Activated naive CD4-positive, alpha-beta T cell treated with anti-CD3 and anti-CD28 coated beads for 36 hours (primary cell): ENCODE measurements around the gene CUEDC1. TPM values are rescaled to one million over a fixed set of nuclear protein-coding genes. Genes with fewer than 3 reads are reported as not detected.

Source experiments
- CTCF ChIA-PET: fragments of 350-600 bp; sonication (Branson Sonifier 250); formaldehyde crosslinking; loops from one replicate; lab custom pipeline; 2021; ENCODE audit warnings: antibody characterized with exemption; lab: Charles Lee
- DNase-seq: peaks from one replicate; pipeline ENCODE4 v3.0.0-alpha.2; 2020
- H3K27ac Mint-ChIP-seq: one replicate; pipeline ENCODE4 v1.8.0; 2021; ENCODE audit warnings: mild to moderate bottlenecking, mixed read lengths
- H3K27me3 Mint-ChIP-seq: one replicate; pipeline ENCODE4 v1.8.0; 2021; ENCODE audit warnings: low read depth, mixed read lengths
- H3K36me3 Mint-ChIP-seq: one replicate; pipeline ENCODE4 v1.8.0; 2021; ENCODE audit warnings: low read depth, mixed read lengths
- H3K4me1 Mint-ChIP-seq: one replicate; pipeline ENCODE4 v1.8.0; 2021; ENCODE audit warnings: low read depth, mixed read lengths
- H3K4me3 Mint-ChIP-seq: one replicate; pipeline ENCODE4 v1.8.0; 2021; ENCODE audit warnings: mild to moderate bottlenecking, moderate library complexity, mixed read lengths
- H3K9me3 Mint-ChIP-seq: one replicate; pipeline ENCODE4 v1.8.0; 2021; ENCODE audit warnings: mixed read lengths
- intact Hi-C: fragments of 100-400 bp; cut with micrococcal nuclease; formaldehyde crosslinking; loops from one replicate; pipeline ENCODE4 v1.15.1; 2023
- total RNA-seq, 2 experiments: library from RNA; stranded (reverse); gene quantifications; one replicate each; pipeline ENCODE4 v1.2.3, GENCODE V29; 2021

Gene CUEDC1
- total RNA-seq, 2 experiments from 2014 or later: 0.47 to 0.69 TPM

DNA sequence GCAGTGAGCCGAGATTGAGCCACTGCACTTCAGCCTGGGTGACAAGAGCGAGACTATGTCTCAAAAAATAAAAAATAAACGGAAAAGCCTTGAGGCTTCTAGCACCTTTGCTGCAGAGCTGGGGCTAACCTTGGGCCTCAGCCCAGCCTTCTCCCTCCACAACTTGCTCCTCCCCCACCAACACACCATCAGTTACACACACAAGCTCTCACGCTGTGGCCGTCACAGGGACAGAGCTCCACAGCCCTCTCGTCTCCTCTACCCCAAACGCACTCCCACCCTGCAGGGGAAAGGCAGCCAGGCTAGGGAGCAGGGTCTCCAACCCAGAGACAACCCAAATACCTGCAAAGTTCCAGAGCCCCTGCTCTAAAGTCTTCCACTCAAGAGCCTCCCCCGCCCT, 83.3 kb downstream of the CUEDC1 start:
- DNase-seq: no peak
- H3K4me1 Mint-ChIP-seq: peaks cover 21% of the 10 kb centered on the region
- H3K36me3 Mint-ChIP-seq: no peaks in the 10 kb centered on the region
- no peak overlapping the region for H3K27ac Mint-ChIP-seq
- CTCF ChIA-PET: no interaction called here
- H3K9me3 Mint-ChIP-seq: no peaks in the 10 kb centered on the region
- H3K27me3 Mint-ChIP-seq: peaks cover 3% of the 10 kb centered on the region
- H3K4me3 Mint-ChIP-seq: no peak overlapping the region
- intact Hi-C loops: no loop called here

DNA sequence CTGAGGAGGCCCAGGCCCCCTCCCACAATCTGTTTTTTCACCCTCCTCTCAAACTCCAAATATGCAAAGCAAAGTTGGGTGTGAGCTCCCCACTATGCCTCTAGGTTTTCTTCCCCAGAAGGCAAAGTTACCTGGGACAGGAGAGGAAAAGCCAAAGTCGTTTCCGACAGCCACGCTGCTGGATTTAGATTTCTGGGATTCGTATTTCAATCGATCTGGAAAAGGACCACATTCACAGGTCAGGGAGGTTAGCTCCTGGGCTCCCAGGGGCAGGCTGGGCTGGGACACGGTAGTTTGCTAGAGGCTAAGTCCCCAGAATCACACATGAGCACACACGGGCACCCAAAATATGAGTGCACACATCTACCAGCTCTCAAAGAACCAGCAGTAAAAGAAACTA, 84.1 kb downstream of the CUEDC1 start:
- DNase-seq: no peak
- intact Hi-C loops: no loop called here
- Mint-ChIP-seq H3K27me3 (peaks cover 3% of the 10 kb centered on the region), H3K4me1 (peaks cover 21% of the 10 kb centered on the region), H3K9me3 (no peaks in the 10 kb centered on the region), H3K36me3 (no peaks in the 10 kb centered on the region), H3K27ac (no peak overlapping the region), H3K4me3 (no peak overlapping the region)
- CTCF ChIA-PET: interaction anchor here (5.7 kb wide), 1 partner anchor 12 kb away, joined by 44 read pairs; no protein-coding TSS in a partner anchor

DNA sequence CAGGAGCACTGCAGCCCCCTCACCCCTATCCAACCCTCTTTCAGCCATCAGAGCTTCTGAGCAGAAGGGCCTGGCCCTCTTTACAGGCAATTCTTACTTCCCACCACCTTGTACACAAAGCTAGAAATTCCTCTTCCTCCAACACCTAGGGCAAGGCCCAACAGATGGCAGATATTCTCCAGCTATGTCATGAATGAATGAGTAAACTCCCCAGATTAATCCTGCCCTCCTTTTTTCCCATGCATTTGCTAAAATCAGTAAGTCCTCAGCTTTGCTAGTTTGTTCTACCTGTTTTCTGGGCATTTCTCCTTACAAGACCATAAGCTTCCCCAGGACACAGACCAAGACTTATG, 85.0 kb downstream of the CUEDC1 start:
- Mint-ChIP-seq H3K27ac (no peak overlapping the region), H3K27me3 (peaks cover 3% of the 10 kb centered on the region), H3K36me3 (no peaks in the 10 kb centered on the region), H3K9me3 (no peaks in the 10 kb centered on the region), H3K4me1 (peaks cover 21% of the 10 kb centered on the region), H3K4me3 (no peak overlapping the region)
- DNase-seq: no peak
- intact Hi-C loops: no loop called here
- CTCF ChIA-PET: interaction anchor here (0.7 to 5.7 kb wide), 4 partner anchors 11 to 252 kb away, joined by 3 to 44 read pairs (median 4); no protein-coding TSS in a partner anchor

DNA sequence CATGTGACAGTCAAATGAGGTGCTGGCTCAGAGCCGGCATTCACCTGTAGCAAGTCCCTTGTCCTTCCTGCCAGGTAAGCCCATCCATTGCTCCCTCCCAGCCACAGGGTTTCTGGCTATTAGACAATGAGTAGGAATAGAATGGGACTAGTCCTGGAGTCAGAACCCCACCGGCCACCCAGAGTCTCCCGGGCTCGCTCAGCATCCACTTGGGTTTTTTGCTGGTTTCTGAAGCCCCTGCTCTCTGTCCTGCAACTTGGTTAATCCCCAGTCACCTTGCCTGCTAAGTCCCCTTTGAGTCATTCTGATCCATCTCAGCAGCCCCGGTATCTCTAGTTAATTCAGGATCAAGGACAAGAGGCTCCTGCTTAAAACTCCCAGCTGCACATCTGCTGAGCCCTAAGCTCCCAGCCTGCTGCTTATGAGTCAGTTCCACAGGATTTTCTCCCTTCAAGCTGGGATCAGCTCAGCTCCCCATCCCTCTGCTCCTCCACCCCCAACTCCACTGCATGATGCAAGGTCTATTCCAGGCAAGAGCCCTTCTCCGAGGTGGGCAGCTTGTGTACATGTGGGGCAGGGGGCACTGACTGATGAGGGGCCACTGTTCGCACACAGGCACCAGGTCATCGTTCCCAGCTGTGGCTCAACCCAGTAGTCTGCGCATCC, 85.5 kb downstream of the CUEDC1 start:
- Mint-ChIP-seq H3K36me3 (no peaks in the 10 kb centered on the region), H3K4me1 (peaks cover 21% of the 10 kb centered on the region), H3K4me3 (no peak overlapping the region), H3K27ac (no peak overlapping the region), H3K27me3 (peaks cover 3% of the 10 kb centered on the region), H3K9me3 (no peaks in the 10 kb centered on the region)
- intact Hi-C loops: no loop called here
- CTCF ChIA-PET: interaction anchor here (0.7 to 5.7 kb wide), 4 partner anchors 11 to 252 kb away, joined by 3 to 44 read pairs (median 4); no protein-coding TSS in a partner anchor
- DNase-seq: no peak

DNA sequence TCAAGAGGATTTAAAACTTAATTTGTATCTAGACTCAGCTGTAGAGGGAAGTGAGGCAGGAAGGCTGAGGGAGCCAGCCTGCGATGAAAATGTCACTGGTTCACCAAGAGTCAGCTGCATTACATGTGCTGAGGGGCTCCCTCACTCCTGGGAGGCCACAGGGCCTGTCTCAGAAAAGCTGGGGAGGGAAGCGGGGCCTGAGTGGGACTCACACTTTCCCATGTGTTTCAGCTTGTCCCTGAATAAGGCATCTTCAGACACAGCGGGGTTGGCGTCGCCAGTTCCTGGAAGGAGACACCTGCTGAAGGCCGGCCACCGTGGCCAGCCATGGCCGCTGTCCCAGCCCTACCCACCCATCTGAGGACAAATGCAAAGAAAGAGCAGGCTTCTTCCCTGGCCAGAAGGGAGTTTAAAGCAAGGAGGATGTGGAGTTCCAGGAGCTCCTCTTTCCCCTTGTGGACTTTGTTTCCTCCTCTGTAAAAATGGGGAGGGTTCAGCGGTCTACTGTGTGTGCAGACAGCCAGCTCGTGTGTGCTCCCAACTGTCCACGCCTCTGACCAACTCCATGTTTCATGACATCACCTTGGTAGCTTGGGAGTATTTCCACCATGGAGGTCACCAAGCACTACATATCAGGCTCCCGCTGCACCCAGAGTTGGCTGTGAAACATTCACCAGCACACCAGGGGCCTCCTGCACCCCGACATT, 86.1 kb downstream of the CUEDC1 start:
- CTCF ChIA-PET: interaction anchor here (0.6 to 5.7 kb wide), 4 partner anchors 10 to 545 kb away, joined by 3 to 44 read pairs (median 4); no protein-coding TSS in a partner anchor

DNA sequence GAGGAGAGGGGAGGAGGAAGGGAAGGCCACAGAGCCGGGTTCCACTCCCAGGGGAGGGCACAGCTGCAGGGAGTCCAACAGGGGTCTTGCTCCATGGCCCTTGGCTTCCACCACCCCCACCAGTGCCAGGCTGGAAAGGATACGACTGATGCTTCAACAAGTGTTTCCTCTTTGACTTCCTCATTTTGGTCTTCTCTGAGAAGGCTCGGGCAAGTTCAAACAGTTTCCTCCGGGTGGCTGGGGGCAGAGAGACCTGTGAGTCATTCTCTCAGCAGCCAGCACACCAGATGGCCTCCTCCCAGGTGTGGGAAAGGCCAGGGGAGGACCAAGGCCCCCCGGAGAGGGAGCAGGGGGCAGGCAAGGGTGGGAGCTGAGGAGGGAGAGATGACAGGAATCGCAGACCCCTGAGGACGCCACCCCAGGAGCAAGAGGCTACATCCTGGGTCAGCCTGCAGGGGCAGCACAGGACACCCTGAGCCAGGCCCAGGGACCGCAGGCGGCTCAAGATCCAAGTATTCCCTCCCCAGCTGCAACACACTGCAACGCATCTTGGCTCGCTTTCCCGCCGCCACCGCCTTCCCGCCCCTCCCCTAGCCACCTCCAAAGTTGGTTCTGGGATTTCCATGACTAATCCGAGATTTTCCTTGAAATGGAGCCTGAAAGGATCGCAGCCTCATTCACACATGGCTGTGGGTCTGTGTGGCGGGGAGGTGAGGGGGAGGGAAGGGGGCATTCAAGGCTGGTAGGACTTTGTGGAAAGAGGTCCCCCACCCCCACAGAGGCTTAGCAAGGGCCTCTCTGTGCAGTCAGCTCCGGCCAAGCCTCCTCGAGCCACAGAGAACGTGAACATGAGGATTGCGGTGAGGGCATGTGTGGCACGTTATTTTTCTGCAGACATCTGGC, 87.0 kb downstream of the CUEDC1 start:
- Mint-ChIP-seq H3K27me3 (no peaks in the 10 kb centered on the region), H3K27ac (no peak overlapping the region), H3K9me3 (no peaks in the 10 kb centered on the region), H3K4me1 (peaks cover 10% of the 10 kb centered on the region), H3K4me3 (no peak overlapping the region), H3K36me3 (no peaks in the 10 kb centered on the region)
- intact Hi-C loops: loop anchor here (1.0 kb wide), 1 partner anchor 18 kb away; the partner anchor contains the start of gene MRPS23
- DNase-seq: peak; percentile 61
- CTCF ChIA-PET: interaction anchor here (0.6 to 5.7 kb wide), 4 partner anchors 9 to 546 kb away, joined by 3 to 44 read pairs (median 4); no protein-coding TSS in a partner anchor

More for the DNA sequence above, 86.1 kb downstream of the CUEDC1 start:
- intact Hi-C loops: loop anchor here (1.0 kb wide), 1 partner anchor 19 kb away; the partner anchor contains the start of gene MRPS23
- no peak for DNase-seq
- H3K27me3 Mint-ChIP-seq: peaks cover 3% of the 10 kb centered on the region
- H3K4me3 Mint-ChIP-seq: no peak overlapping the region
- H3K36me3 Mint-ChIP-seq: no peaks in the 10 kb centered on the region
- peaks cover 18% of the 10 kb centered on the region for H3K4me1 Mint-ChIP-seq
- H3K9me3 Mint-ChIP-seq: no peaks in the 10 kb centered on the region
- no peak overlapping the region for H3K27ac Mint-ChIP-seq

DNA sequence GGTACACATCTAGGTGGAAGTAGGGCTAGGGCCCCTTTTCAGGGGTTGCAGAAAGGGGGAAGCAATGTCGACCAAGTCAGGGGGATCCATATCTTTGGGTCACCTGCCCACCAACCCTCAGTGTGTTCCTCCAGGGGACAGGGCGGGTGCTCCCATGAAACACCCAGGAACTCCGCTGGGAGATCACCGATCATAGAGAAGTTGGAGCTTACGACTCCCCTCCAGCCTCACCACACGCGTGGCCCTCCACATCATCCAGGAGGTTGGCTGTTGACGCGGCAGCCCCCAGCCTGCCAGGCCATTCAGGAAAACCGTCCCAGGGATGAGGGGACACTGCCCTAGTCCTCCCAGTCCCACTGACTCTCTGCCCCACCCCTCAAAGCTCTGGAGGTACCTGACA, 88.1 kb downstream of the CUEDC1 start:
- intact Hi-C loops: no loop called here
- Mint-ChIP-seq H3K4me3 (no peak overlapping the region), H3K9me3 (no peaks in the 10 kb centered on the region), H3K4me1 (peaks cover 10% of the 10 kb centered on the region), H3K27me3 (no peaks in the 10 kb centered on the region), H3K27ac (no peak overlapping the region), H3K36me3 (no peaks in the 10 kb centered on the region)
- DNase-seq: no peak
- CTCF ChIA-PET: interaction anchor here (0.8 to 5.7 kb wide), 2 partner anchors 8 to 27 kb away, joined by 3 to 44 read pairs; no protein-coding TSS in a partner anchor

DNA sequence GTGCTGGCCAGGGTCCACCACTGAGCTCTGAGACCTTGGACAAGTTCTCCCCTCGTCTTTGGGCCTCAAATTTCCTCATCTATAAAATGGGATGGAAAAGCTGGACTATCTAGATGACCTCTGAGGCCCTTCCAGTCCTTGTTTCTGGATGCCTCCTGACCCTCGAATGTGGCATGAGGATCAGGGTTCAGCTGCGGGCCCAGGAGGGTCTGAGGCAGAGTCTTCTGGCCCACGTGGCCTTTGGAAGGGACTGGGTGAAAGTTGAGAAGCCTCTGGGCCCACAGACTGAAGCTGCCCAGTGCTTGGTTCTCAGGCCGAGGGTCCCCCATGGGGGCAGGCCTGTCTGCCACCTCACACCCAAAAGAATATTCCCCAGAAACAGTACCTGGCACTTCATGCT, 88.5 kb downstream of the CUEDC1 start:
- no peak overlapping the region for H3K27ac Mint-ChIP-seq
- CTCF ChIA-PET: interaction anchor here (0.8 to 5.7 kb wide), 2 partner anchors 8 to 27 kb away, joined by 3 to 44 read pairs; no protein-coding TSS in a partner anchor
- H3K9me3 Mint-ChIP-seq: no peaks in the 10 kb centered on the region
- H3K4me1 Mint-ChIP-seq: peaks cover 10% of the 10 kb centered on the region
- intact Hi-C loops: no loop called here
- no peak for DNase-seq
- H3K27me3 Mint-ChIP-seq: no peaks in the 10 kb centered on the region
- H3K4me3 Mint-ChIP-seq: no peak overlapping the region
- H3K36me3 Mint-ChIP-seq: no peaks in the 10 kb centered on the region

DNA sequence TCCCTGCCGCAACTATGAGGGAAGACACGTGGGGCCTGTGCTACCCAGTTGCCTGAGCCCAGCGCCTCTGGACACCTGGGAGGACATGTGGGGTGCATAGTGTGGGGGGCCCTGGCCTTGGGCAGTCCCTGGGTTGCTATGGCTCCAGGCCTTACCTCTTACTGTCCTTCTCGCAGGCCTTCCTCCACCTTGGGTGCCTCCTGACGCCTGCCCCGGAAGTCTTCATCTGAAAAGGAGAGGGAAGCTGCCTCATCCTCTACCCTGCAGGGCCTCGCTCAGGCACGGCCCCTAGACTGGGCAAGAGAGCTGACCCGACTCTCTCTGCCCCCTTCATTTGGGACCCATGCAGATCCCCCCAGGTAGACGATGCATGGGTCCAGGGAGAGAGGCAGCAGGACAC, 88.9 kb downstream of the CUEDC1 start:
- CTCF ChIA-PET: interaction anchor here (5.7 kb wide), 1 partner anchor 7 kb away, joined by 44 read pairs; no protein-coding TSS in a partner anchor
- Mint-ChIP-seq H3K9me3 (no peaks in the 10 kb centered on the region), H3K4me1 (peaks cover 10% of the 10 kb centered on the region), H3K4me3 (no peak overlapping the region), H3K36me3 (no peaks in the 10 kb centered on the region), H3K27ac (no peak overlapping the region), H3K27me3 (peaks cover under 1% of the 10 kb centered on the region)
- intact Hi-C loops: no loop called here
- no peak for DNase-seq

DNA sequence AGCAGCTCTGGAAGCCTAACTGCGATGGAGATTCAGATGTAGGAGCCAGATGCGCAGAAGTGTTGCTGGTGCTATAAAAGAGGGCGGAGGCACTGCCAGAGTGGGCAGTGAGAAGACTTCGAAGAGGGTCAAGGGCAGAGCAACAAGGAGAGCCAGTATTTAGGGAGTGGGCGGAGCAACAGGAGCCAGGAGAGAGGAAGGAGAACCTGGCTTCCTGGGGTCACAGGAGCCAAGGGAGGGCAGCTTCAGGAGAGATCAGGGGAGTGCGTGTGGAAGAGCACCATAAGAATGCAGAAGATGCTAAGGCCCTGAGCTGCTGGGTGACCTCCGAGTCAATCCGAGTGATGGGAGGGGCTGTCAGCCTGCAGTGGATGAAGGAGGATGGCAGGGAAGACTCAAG, 90.9 kb downstream of the CUEDC1 start:
- Mint-ChIP-seq H3K4me3 (no peak overlapping the region), H3K27ac (no peak overlapping the region), H3K27me3 (peaks cover 7% of the 10 kb centered on the region), H3K4me1 (peaks cover 18% of the 10 kb centered on the region), H3K9me3 (no peaks in the 10 kb centered on the region), H3K36me3 (no peaks in the 10 kb centered on the region)
- intact Hi-C loops: no loop called here
- DNase-seq: no peak
- CTCF ChIA-PET: no interaction called here

DNA sequence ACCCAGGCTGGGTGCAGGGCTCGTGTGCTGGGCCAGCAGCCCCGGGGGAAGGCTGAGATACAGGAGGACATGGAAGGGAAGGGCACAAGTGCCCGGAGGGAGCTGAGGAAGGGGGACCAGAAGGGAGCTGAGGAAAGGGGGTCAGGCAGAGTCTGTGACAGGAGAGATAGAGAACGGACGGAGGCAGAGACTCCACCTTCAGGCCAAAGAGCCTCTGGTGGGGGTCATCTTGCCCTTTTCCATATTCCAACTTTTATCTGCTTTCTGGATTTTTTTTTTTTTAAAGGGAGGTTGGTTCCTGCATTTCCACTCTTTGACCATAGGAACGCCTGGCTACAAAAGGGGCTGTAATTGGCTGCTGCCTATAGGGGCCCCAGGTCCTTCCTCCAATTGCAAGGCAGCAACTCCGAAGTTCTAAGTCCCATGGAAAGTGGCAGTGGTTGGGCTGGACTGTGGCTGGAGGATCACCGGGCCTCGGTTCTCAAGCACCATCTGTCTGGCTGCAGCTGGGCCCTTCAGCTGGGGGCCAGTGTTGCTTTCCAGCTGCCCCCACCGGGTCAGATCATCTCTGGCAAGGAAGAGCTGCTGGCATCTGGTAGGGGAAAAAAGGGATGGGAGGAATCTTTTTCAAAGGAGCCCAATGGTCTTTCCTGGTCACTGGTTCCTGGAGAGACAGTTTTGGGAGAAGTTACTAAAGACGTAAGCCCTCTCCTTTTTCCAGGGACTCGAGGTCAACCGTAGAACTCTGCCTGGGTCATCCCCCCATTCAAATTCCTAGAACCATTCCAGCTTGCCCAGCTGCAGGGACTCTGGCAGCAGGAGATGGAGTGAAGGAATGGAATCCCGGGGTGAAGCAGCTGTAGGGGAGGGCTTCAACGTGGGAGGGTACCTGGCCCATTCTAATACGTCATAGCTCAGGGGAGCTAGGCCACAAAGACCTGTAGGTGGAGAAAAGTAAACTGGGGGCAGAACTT, 92.2 kb downstream of the CUEDC1 start:
- intact Hi-C loops: no loop called here
- H3K4me1 Mint-ChIP-seq: peaks cover 13% of the 10 kb centered on the region
- no peak overlapping the region for H3K4me3 Mint-ChIP-seq
- no peaks in the 10 kb centered on the region for H3K36me3 Mint-ChIP-seq
- no peak for DNase-seq
- CTCF ChIA-PET: interaction anchor here (0.6 to 2.1 kb wide), 3 partner anchors 11 to 88 kb away, joined by 3 to 5 read pairs (median 4); no protein-coding TSS in a partner anchor
- H3K9me3 Mint-ChIP-seq: no peaks in the 10 kb centered on the region
- H3K27ac Mint-ChIP-seq: no peak overlapping the region
- peaks cover 7% of the 10 kb centered on the region for H3K27me3 Mint-ChIP-seq
